Stimulated activated CD4-positive, alpha-beta T cell treated with anti-CD3 and anti-CD28 coated beads, Interleukin-4, amount 100 ng/mL, for 4 hours (primary cell): ENCODE results near the gene RERE.
"Not testable (repeated sequence)": the region's sequence is repeated elsewhere in the genome, so short reads cannot be mapped to it uniquely, and the experiment has no call there.

Source experiments
- DNase-seq, 2 experiments: peaks; one replicate each; pipeline ENCODE4 v3.0.0-alpha.2; 2020

The RERE gene

GRCh38 chr1:8598783-8599182, 218.7 kb downstream of the RERE start:
- no peak for DNase-seq

GRCh38 chr1:8598060-8598724, 219.2 kb downstream of the RERE start:
- no peak for DNase-seq

- no peak for DNase-seq
These were observed 220.0 kb downstream of the RERE start for GRCh38 chr1:8597455-8597854.

- DNase-seq: no peak
These were observed 221.5 kb downstream of the RERE start for GRCh38 chr1:8595941-8596340.

- no peak for DNase-seq
These were observed 222.1 kb downstream of the RERE start for GRCh38 chr1:8595332-8595731.

GRCh38 chr1:8593292-8593691, 224.1 kb downstream of the RERE start:
- DNase-seq: not testable (repeated sequence)

GRCh38 chr1:8591569-8591968, 225.9 kb downstream of the RERE start:
- DNase-seq: no peak

- no peak for DNase-seq
These were observed 226.6 kb downstream of the RERE start for GRCh38 chr1:8590721-8591351.

GRCh38 chr1:8589571-8589970, 227.9 kb downstream of the RERE start:
- no peak for DNase-seq

- DNase-seq: no peak
These were observed 229.7 kb downstream of the RERE start for GRCh38 chr1:8587784-8588183.

- DNase-seq: no peak
These were observed 231.0 kb downstream of the RERE start for GRCh38 chr1:8586438-8586837.

- no peak for DNase-seq
These were observed 233.1 kb downstream of the RERE start for GRCh38 chr1:8584316-8584715.

- DNase-seq: no peak
These were observed 234.4 kb downstream of the RERE start for GRCh38 chr1:8583031-8583430.

- DNase-seq: no peak
These were observed 236.9 kb downstream of the RERE start for GRCh38 chr1:8580566-8580965.

- DNase-seq: no peak
These were observed 238.5 kb downstream of the RERE start for GRCh38 chr1:8578936-8579335.

GRCh38 chr1:8578132-8578877, 239.1 kb downstream of the RERE start:
- no peak for DNase-seq

GRCh38 chr1:8574985-8575384, 242.5 kb downstream of the RERE start:
- DNase-seq: no peak

GRCh38 chr1:8572106-8572505, 245.3 kb downstream of the RERE start:
- DNase-seq: no peak

- no peak for DNase-seq
These were observed 246.0 kb downstream of the RERE start for GRCh38 chr1:8571200-8571984.

- no peak for DNase-seq
These were observed 247.0 kb downstream of the RERE start for GRCh38 chr1:8570465-8570864.

GRCh38 chr1:8569242-8569641, 248.2 kb downstream of the RERE start:
- DNase-seq: no peak

GRCh38 chr1:8568837-8569236, 248.6 kb downstream of the RERE start:
- no peak for DNase-seq

- DNase-seq: no peak
These were observed 250.3 kb downstream of the RERE start for GRCh38 chr1:8567146-8567545.
